H1 (cell line): ENCODE results near the gene CCT6B. TPM values are rescaled to one million over a fixed set of nuclear protein-coding genes. Genes with fewer than 3 reads are reported as not detected.

ENCODE experiments used
- BACH1 ChIP-seq: IDR thresholded peaks from 2 replicates; pipeline ENCODE4 v1.6.1; 2012; ENCODE audit warnings: low read length, improper control_type of control experiment
- SRF ChIP-seq: IDR thresholded peaks from 2 replicates; pipeline ENCODE4 v1.6.1; 2011; ENCODE audit warnings: mild to moderate bottlenecking, low read depth, low read length, moderate library complexity
- TCF12 ChIP-seq: IDR thresholded peaks from 2 replicates; pipeline ENCODE4 v1.6.1; 2011; ENCODE audit warnings: low read depth, mild to moderate bottlenecking, low read length
- polyA plus RNA-seq, 7 experiments: library from polyadenylated mRNA; depleted of rRNA in 3 of 7; stranded (reverse) in 5 of 7; unstranded in 2 of 7; fragments of >200 nt in 5 of 7; fragments of 200-250 nt in 2 of 7; gene quantifications; 1 replicate in 5 of 7; 2 replicates in 1 of 7; 4 replicates in 1 of 7; pipeline versions ENCODE4 v1.2.1 to v1.2.3, GENCODE V29; 2011 to 2013; ENCODE audit warnings: missing spikeins in 2 of 7, mixed read lengths in 2 of 7
- total RNA-seq: library from RNA; stranded (reverse); fragmentation: NEBNext Ultra II Directional; extraction: Animal tissue kit (Norgen Biotek cat#: 25700); gene quantifications from 2 replicates; pipeline ENCODE4 v1.2.1, GENCODE V29; 2021

CCT6B gene
- total and polyA plus RNA-seq, 2 of the 8 experiments (the other 6 are each of a cell fraction or from before 2014, with no cell fraction given) = 0.67 to 1.3 TPM

GRCh38 chr17:34885076-34885475 is 76.2 kb downstream of the CCT6B start (continued):
- TF ChIP-seq SRF (no peak), BACH1 (no peak), TCF12 (no peak)
